ENCODE measurements around the gene TIAM2.

- TF ChIP-seq BHLHE40 (IDR thresholded peaks at IDR 0.05; ENCODE audit: borderline replicate concordance) (no peak), ARNT (IDR thresholded peaks at IDR 0.05) (no peak), SP1 (IDR thresholded peaks at IDR 0.05) (no peak), ZNF384 (IDR thresholded peaks at IDR 0.05) (no peak), SUZ12 (IDR thresholded peaks at IDR 0.05) (no peak), HDGF (IDR thresholded peaks at IDR 0.05; ENCODE audit: borderline replicate concordance) (no peak), L3MBTL2 (conservative IDR thresholded peaks at IDR 0.05) (no peak), FOXK2 (IDR thresholded peaks at IDR 0.05) (no peak), FOXA1 (IDR thresholded peaks at IDR 0.05) (no peak), FOXM1 (IDR thresholded peaks at IDR 0.05; ENCODE audit: borderline replicate concordance) (no peak)
Observed at GRCh38 chr6:155173488-155173887, 178.4 kb downstream of the TIAM2 start.

All from HEK293T (cell line).